K562 (cell line): ENCODE results near the gene PPP1R12B. TPM values are rescaled to one million over a fixed set of nuclear protein-coding genes. Genes with fewer than 3 reads are reported as not detected.

Experiments used
- ATF7 ChIP-seq: fragments of 450-650 bp; IDR thresholded peaks from 2 replicates; pipeline ENCODE4 v1.7.1; 2014; ENCODE audit warnings: mild to moderate bottlenecking, moderate library complexity
- CAMTA2 ChIP-seq: fragments of 250-450 bp; sonication (Bioruptor Pico); conservative IDR thresholded peaks from 2 replicates; pipeline ENCODE4 v1.5.1; 2022
- CBFA2T2 ChIP-seq: fragments of 450-650 bp; conservative IDR thresholded peaks from 2 replicates; pipeline ENCODE4 v1.6.1; 2017; ENCODE audit warnings: mild to moderate bottlenecking
- FOXK1 ChIP-seq: sonication (generic); formaldehyde crosslinking; IDR thresholded peaks from 2 replicates; pipeline ENCODE4 v1.8.0; 2022; ENCODE audit warnings: missing genetic modification reagents, mild to moderate bottlenecking, borderline replicate concordance
- FOXK2 ChIP-seq, 2 experiments: fragments of 450-650 bp; IDR thresholded peaks in 1 of 2; conservative IDR thresholded peaks in 1 of 2; 2 replicates each; pipeline ENCODE4 v1.6.1; 2016; ENCODE audit warnings: low read depth in 2 of 2, mild to moderate bottlenecking in 1 of 2
- FOXM1 ChIP-seq, 2 experiments: fragments of 450-650 bp in 1 of 2; sonication (generic) in 1 of 2; formaldehyde crosslinking in 1 of 2; IDR thresholded peaks; 2 replicates each; pipeline versions ENCODE4 v1.6.1 to v1.9.0; 2017 to 2022; ENCODE audit warnings: low read depth in 2 of 2, mild to moderate bottlenecking in 2 of 2, missing genetic modification reagents in 1 of 2, moderate library complexity in 1 of 2
- HDAC2 ChIP-seq: fragments of 450-650 bp; IDR thresholded peaks from 2 replicates; pipeline ENCODE4 v1.6.1; 2016; ENCODE audit warnings: mild to moderate bottlenecking
- HNRNPL ChIP-seq: fragments of 200-400 bp; formaldehyde crosslinking; IDR thresholded peaks from 2 replicates; pipeline ENCODE4 v1.6.1; 2017; ENCODE audit warnings: low read depth, mild to moderate bottlenecking, low read length
- KLF1 ChIP-seq: fragments of 450-650 bp; IDR thresholded peaks from 2 replicates; pipeline ENCODE4 v1.6.1; 2016; ENCODE audit warnings: missing genetic modification characterization, missing compliant biosample characterization
- L3MBTL2 ChIP-seq: fragments of 450-650 bp; IDR thresholded peaks from 2 replicates; pipeline ENCODE4 v1.6.1; 2016; ENCODE audit warnings: mild to moderate bottlenecking, moderate library complexity
- NCOA4 ChIP-seq: fragments of 450-650 bp; IDR thresholded peaks from 2 replicates; pipeline ENCODE4 v1.6.1; 2018; ENCODE audit warnings: mild to moderate bottlenecking; ENCODE audit not compliant: partially characterized antibody
- NR2F6 ChIP-seq: fragments of 450-650 bp; formaldehyde crosslinking; IDR thresholded peaks from 2 replicates; pipeline ENCODE4 v1.4.0; 2020; ENCODE audit warnings: mild to moderate bottlenecking
- PHB ChIP-seq: fragments of 250-450 bp; sonication (Bioruptor Pico); IDR thresholded peaks from 2 replicates; pipeline ENCODE4 v1.5.0; 2021
- PURB ChIP-seq: sonication (generic); formaldehyde crosslinking; IDR thresholded peaks from 2 replicates; pipeline ENCODE4 v1.9.0; 2021; ENCODE audit warnings: low read depth, mild to moderate bottlenecking, missing genetic modification reagents
- SETDB1 ChIP-seq: IDR thresholded peaks from one replicate; pipeline ENCODE4 v1.6.1; 2012; ENCODE audit warnings: low read length, control low read depth, inconsistent platforms
- SMAD2 ChIP-seq: fragments of 150-350 bp; IDR thresholded peaks from 2 replicates; pipeline ENCODE4 v1.6.1; 2014; ENCODE audit warnings: low read depth, mild to moderate bottlenecking, low read length
- SP2 ChIP-seq: IDR thresholded peaks from 2 replicates; pipeline ENCODE4 v1.6.1; 2011; ENCODE audit warnings: mild to moderate bottlenecking, low read depth, low read length, moderate library complexity; ENCODE audit not compliant: poor library complexity, severe bottlenecking; ENCODE audit errors: extremely low read depth
- TEAD4 ChIP-seq, 2 experiments: sonication (generic) in 1 of 2; formaldehyde crosslinking in 1 of 2; IDR thresholded peaks; 2 replicates each; pipeline versions ENCODE4 v1.6.1 to v1.8.0; 2012 to 2022; ENCODE audit warnings: borderline replicate concordance in 1 of 2, inconsistent platforms in 1 of 2, low read length in 1 of 2, mild to moderate bottlenecking in 1 of 2, missing genetic modification reagents in 1 of 2
- ZBED1 ChIP-seq: IDR thresholded peaks from 2 replicates; pipeline ENCODE4 v1.6.1; 2014
- ZEB2 ChIP-seq: fragments of 450-650 bp; IDR thresholded peaks from 2 replicates; pipeline ENCODE4 v1.6.1; 2016
- ZNF140 ChIP-seq: fragments of 250-450 bp; sonication (Bioruptor Pico); IDR thresholded peaks from 2 replicates; pipeline ENCODE4 v1.8.0; 2021; ENCODE audit warnings: moderate library complexity, mild to moderate bottlenecking, inconsistent platforms
- ZNF436 ChIP-seq: fragments of 250-450, 450-650 bp; sonication (Bioruptor Pico); formaldehyde crosslinking; IDR thresholded peaks from 2 replicates; pipeline ENCODE4 v1.7.0; 2020; ENCODE audit warnings: mild to moderate bottlenecking
- ZNF75A ChIP-seq: fragments of 450-650 bp; formaldehyde crosslinking; IDR thresholded peaks from 2 replicates; pipeline ENCODE4 v1.4.0; 2020; ENCODE audit warnings: mild to moderate bottlenecking
- polyA plus RNA-seq, 8 experiments: library from polyadenylated mRNA; depleted of rRNA in 4 of 8; stranded (reverse) in 5 of 8; unstranded in 3 of 8; fragments of >200 nt; fragmentation: Nextera tagmentation in 2 of 8; fragmentation: Illumina TruSeq in 1 of 8; extraction: Ambion mirVana in 2 of 8; extraction: Trizol in 1 of 8; gene quantifications; 2 replicates each; pipeline versions ENCODE4 v1.2.1 to v1.2.3, GENCODE V29; 2011 to 2014; ENCODE audit warnings: inconsistent platforms in 1 of 8, missing spikeins in 1 of 8
- total RNA-seq, 7 experiments: library from RNA; depleted of rRNA in 6 of 7; stranded (reverse); fragments of >200 nt in 6 of 7; fragmentation: Illumina TruSeq in 2 of 7; extraction: Trizol in 2 of 7; gene quantifications; 2 replicates each; pipeline versions ENCODE4 v1.2.1 to v1.2.3, GENCODE V29; 2011 to 2021; ENCODE audit warnings: low replicate concordance in 1 of 7
- TF ChIP-seq, protein P1 (sequence below): fragments of 200-800 bp; sonication (Bioruptor generic); IDR thresholded peaks from 2 replicates; pipeline ENCODE4 v1.6.1; 2017; ENCODE audit warnings: missing genetic modification characterization, missing compliant biosample characterization
- TF ChIP-seq, protein P2 (sequence below): fragments of 450-650 bp; IDR thresholded peaks from 2 replicates; pipeline ENCODE4 v1.6.1; 2016; ENCODE audit warnings: low read depth, mild to moderate bottlenecking, moderate library complexity

PPP1R12B gene
- total and polyA plus RNA-seq, 9 of the 15 experiments (the other 6 are each of a cell fraction or from before 2014, with no cell fraction given): 0.73 to 16.9 (median 13.6) TPM

DNA sequence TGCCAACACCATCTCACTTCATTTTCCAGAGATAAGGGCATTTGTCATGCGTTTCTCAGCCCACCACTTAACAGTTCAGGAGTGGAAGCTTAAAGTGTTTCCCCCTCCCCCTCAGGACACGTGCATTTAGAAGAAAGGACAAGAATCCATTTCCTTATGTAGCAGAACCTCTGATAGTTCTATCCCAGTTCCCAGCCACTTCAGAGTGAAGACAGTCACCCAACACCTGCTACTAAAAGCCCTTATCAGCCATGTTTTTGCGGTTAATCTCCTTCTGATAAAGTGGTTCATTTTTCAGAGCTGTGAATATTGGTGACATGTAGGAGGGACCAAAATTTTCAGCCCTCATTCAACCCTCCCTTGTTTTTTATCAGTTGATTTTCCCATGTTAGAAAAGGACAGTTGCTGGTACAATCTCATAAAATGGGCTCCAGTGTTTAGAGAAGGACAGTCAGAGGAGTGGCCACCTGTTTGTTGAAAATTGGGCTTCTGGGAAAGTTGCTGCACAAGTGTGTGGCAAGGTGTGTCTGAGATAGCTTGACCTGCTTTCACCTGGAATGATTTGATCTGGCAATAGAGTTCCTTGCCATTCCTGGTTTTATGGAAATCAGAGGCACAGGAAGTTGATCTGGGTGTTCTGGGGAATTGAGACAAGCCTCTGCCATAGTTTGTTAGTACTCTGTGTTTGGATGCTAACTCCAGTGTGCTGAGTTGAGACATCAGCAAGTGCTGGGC is 114.0 kb downstream of the PPP1R12B start (continued):
- TF ChIP-seq NCOA4 (no peak), FOXM1 (IDR thresholded peaks at IDR 0.05; ENCODE audit: low read depth) (peak; percentile 26; the same call in 1 of the 2 replicates), FOXM1 (CRISPR knock-in tag; IDR thresholded peaks at IDR 0.05; ENCODE audit: low read depth) (no peak), ATF7 (no peak; the same call in 1 of the 2 replicates), CAMTA2 (CRISPR knock-in tag) (no peak), FOXK1 (CRISPR knock-in tag) (no peak), HNRNPL (no peak), PURB (CRISPR knock-in tag) (no peak), SP2 (no peak), ZNF140 (CRISPR knock-in tag) (no peak), ZEB2 (no peak), TEAD4 (IDR thresholded peaks at IDR 0.05; ENCODE audit: low read length) (peak; percentile 70), TEAD4 (CRISPR knock-in tag; IDR thresholded peaks at IDR 0.05; ENCODE audit: borderline replicate concordance) (no peak), SETDB1 (no peak), ZNF75A (no peak), ZNF436 (CRISPR knock-in tag) (no peak), KLF1 (no peak), PHB (CRISPR knock-in tag) (no peak), L3MBTL2 (peak; percentile 58), FOXK2 (conservative IDR thresholded peaks at IDR 0.05 in 1 of 2, IDR thresholded peaks at IDR 0.05 in 1 of 2; ENCODE audit: low read depth in 2 of 2) (no peak), ZBED1 (no peak), CBFA2T2 (peak; percentile 70), SMAD2 (no peak), NR2F6 (CRISPR knock-in tag) (no peak), HDAC2 (peak; percentile 67; the same call in 1 of the 2 replicates)
- TF ChIP-seq, protein P1, sequence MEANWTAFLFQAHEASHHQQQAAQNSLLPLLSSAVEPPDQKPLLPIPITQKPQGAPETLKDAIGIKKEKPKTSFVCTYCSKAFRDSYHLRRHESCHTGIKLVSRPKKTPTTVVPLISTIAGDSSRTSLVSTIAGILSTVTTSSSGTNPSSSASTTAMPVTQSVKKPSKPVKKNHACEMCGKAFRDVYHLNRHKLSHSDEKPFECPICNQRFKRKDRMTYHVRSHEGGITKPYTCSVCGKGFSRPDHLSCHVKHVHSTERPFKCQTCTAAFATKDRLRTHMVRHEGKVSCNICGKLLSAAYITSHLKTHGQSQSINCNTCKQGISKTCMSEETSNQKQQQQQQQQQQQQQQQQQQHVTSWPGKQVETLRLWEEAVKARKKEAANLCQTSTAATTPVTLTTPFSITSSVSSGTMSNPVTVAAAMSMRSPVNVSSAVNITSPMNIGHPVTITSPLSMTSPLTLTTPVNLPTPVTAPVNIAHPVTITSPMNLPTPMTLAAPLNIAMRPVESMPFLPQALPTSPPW (CRISPR knock-in tag): peak; percentile 50
- TF ChIP-seq, protein P2, sequence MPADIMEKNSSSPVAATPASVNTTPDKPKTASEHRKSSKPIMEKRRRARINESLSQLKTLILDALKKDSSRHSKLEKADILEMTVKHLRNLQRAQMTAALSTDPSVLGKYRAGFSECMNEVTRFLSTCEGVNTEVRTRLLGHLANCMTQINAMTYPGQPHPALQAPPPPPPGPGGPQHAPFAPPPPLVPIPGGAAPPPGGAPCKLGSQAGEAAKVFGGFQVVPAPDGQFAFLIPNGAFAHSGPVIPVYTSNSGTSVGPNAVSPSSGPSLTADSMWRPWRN: peak; percentile 51; the same call in 1 of the 2 replicates
